OCI-LY1 (cell line): Measurements from ENCODE around the gene MYO18B.

Experiments used
- H2AFZ ChIP-seq: fragments of 200-600 bp; sonication (generic), shearing (Covaris generic); 2 replicates; pipeline ENCODE4 v1.6.0; 2014; ENCODE audit warnings: antibody characterized with exemption, mild to moderate bottlenecking, low read length
- H3F3A ChIP-seq: fragments of 200-600 bp; sonication (generic), shearing (Covaris generic); 2 replicates; pipeline ENCODE4 v1.6.0; 2014; ENCODE audit warnings: mild to moderate bottlenecking, antibody characterized with exemption, low read length, moderate library complexity; ENCODE audit not compliant: insufficient read depth
- H3K27ac ChIP-seq: fragments of 200-600 bp; sonication (generic); 2 replicates; pipeline ENCODE4 v1.5.1; 2014; ENCODE audit warnings: low read length, mixed run types, mild to moderate bottlenecking, low read depth; ENCODE audit not compliant: poor library complexity, severe bottlenecking
- H3K27me3 ChIP-seq: fragments of 200-600 bp; sonication (generic); 2 replicates; pipeline ENCODE4 v1.6.0; 2014; ENCODE audit warnings: antibody characterized with exemption, mild to moderate bottlenecking, low read length, moderate library complexity; ENCODE audit not compliant: insufficient read depth
- H3K36me3 ChIP-seq: fragments of 200-600 bp; sonication (generic); 2 replicates; pipeline ENCODE4 v1.6.1; 2014; ENCODE audit warnings: mild to moderate bottlenecking, antibody characterized with exemption, low read length, moderate library complexity, mixed read lengths; ENCODE audit not compliant: insufficient read depth
- H3K4me1 ChIP-seq: fragments of 200-600 bp; sonication (generic); 2 replicates; pipeline ENCODE4 v1.5.1; 2014; ENCODE audit warnings: mild to moderate bottlenecking, low read length, moderate library complexity; ENCODE audit not compliant: insufficient read depth, severe bottlenecking
- H3K4me2 ChIP-seq: fragments of 200-600 bp; sonication (generic), shearing (Covaris generic); 2 replicates; pipeline ENCODE4 v1.6.1; 2014; ENCODE audit warnings: low read length
- H3K4me3 ChIP-seq: fragments of 200-600 bp; sonication (generic); 2 replicates; pipeline ENCODE4 v1.5.1; 2014; ENCODE audit warnings: low read length, low read depth, mild to moderate bottlenecking, mixed read lengths; ENCODE audit not compliant: poor library complexity, severe bottlenecking
- H3K79me2 ChIP-seq: fragments of 200-600 bp; shearing (Covaris generic); 2 replicates; pipeline ENCODE4 v1.6.1; 2016; ENCODE audit warnings: mixed run types, low read length, mixed read lengths; ENCODE audit not compliant: insufficient read depth
- H3K9ac ChIP-seq: fragments of 200-600 bp; sonication (generic), shearing (Covaris generic); 2 replicates; pipeline ENCODE4 v1.6.1; 2014; ENCODE audit warnings: mild to moderate bottlenecking, low read length, mixed read lengths
- H3K9me2 ChIP-seq: fragments of 200-600 bp; sonication (generic), shearing (Covaris generic); 2 replicates; pipeline ENCODE4 v1.6.1; 2014; ENCODE audit warnings: low read depth, mild to moderate bottlenecking, low read length, mixed read lengths
- H3K9me3 ChIP-seq: fragments of 200-600 bp; shearing (Covaris generic); 2 replicates; pipeline ENCODE4 v1.6.1; 2014; ENCODE audit warnings: low read length, mixed read lengths
- H4K20me1 ChIP-seq: fragments of 200-600 bp; sonication (generic), shearing (Covaris generic); 2 replicates; pipeline ENCODE4 v1.6.0; 2016; ENCODE audit warnings: mild to moderate bottlenecking, low read length; ENCODE audit not compliant: insufficient read depth
- EZH2 ChIP-seq: fragments of 200-600 bp; sonication (generic), shearing (Covaris generic); IDR thresholded peaks from 2 replicates; pipeline ENCODE4 v1.8.0; 2017; ENCODE audit warnings: borderline replicate concordance, mixed run types, mild to moderate bottlenecking, antibody characterized with exemption, low read length, moderate library complexity, mixed read lengths
- TF ChIP-seq, protein P1 (sequence below): fragments of 200-600 bp; sonication (generic), shearing (Covaris generic); IDR thresholded peaks from 2 replicates; pipeline ENCODE4 v1.5.1; 2017; ENCODE audit warnings: mild to moderate bottlenecking, antibody characterized with exemption, low read length, moderate library complexity, mixed read lengths

The MYO18B gene

DNA sequence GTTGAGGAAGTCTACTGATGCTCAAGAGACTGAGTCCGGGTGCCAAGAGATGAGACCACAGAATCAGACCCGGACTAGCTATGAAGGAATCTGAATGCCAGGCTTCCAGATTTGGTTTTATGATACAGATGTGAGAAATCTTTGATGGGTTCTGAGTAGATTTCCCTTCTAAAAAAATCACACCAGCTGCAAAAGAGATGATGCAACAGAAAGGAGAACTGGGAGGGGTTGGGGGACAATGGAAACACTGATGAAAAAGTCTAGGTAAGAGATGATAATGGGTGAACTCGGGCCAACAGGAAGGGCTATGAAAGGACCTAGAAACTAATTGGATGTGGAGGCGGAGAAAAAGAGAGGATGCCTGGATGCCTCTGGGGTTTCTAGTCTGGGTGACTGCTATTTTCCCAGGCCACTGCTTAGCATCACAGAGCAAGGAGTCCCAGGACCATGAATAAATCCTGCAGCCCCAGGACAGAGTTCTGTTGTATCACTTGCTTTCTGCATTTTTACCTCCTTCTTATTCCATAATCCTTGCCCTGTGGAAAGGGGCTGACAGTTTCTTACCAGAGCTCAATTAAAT lies 311.8 kb downstream of the MYO18B start:
- Histone ChIP-seq H3K4me2 (no peak overlapping the region), H3K27ac (no peak overlapping the region), H3K27me3 (no peaks in the 10 kb centered on the region), H2AFZ (no peak overlapping the region), H3K9me3 (no peaks in the 10 kb centered on the region), H3K4me3 (no peak overlapping the region), H3K9ac (no peak overlapping the region), H3F3A (no peaks in the 10 kb centered on the region), H4K20me1 (no peaks in the 10 kb centered on the region), H3K79me2 (no peaks in the 10 kb centered on the region), H3K36me3 (no peaks in the 10 kb centered on the region), H3K9me2 (no peaks in the 10 kb centered on the region), H3K4me1 (no peaks in the 10 kb centered on the region)
- TF ChIP-seq, protein P1, sequence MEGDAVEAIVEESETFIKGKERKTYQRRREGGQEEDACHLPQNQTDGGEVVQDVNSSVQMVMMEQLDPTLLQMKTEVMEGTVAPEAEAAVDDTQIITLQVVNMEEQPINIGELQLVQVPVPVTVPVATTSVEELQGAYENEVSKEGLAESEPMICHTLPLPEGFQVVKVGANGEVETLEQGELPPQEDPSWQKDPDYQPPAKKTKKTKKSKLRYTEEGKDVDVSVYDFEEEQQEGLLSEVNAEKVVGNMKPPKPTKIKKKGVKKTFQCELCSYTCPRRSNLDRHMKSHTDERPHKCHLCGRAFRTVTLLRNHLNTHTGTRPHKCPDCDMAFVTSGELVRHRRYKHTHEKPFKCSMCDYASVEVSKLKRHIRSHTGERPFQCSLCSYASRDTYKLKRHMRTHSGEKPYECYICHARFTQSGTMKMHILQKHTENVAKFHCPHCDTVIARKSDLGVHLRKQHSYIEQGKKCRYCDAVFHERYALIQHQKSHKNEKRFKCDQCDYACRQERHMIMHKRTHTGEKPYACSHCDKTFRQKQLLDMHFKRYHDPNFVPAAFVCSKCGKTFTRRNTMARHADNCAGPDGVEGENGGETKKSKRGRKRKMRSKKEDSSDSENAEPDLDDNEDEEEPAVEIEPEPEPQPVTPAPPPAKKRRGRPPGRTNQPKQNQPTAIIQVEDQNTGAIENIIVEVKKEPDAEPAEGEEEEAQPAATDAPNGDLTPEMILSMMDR = no peak
- no peak for TF ChIP-seq EZH2

DNA sequence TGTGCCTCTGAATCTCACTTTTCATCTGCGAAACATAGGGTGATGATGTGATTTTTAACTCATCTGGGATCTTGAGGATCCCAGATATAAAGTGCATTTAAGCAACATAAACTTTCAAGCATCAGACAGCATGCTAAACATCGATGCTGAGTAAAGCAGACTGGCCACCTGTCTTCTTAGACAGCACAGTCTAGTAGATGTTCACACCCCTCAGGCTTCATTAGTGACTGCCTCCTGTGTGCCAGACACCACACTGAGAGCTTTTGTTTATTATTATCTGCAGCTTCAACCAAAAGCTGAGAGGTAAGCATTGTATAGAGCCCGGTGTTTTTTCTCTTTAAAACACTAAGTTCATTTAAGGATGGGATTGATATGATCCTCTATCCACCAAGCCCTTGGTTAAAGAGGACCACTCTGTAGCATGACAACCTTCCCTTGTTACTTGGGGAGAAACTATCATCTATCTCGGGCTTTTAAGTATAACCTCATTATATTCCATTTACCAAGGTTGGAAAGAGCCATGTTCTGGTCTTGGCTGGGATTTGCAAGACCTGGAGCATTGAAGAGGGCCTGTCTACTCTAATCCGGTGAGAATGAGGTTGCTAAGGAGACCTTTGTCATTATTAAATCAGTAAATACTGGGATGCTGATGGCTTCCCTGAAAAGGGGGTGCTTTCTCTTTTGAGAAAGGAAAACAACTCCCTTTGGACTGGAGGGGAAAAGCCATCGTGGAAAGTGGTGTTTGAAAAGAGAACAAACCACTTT lies 313.0 kb downstream of the MYO18B start:
- no peaks in the 10 kb centered on the region for H3K27me3 ChIP-seq
- H3K9me3 ChIP-seq = no peaks in the 10 kb centered on the region
- no peak overlapping the region for H2AFZ ChIP-seq
- H3K4me2 ChIP-seq = no peak overlapping the region
- no peaks in the 10 kb centered on the region for H4K20me1 ChIP-seq
- H3K27ac ChIP-seq = no peak overlapping the region
- no peak overlapping the region for H3K4me3 ChIP-seq
- H3K9ac ChIP-seq = no peak overlapping the region
- H3K36me3 ChIP-seq = no peaks in the 10 kb centered on the region
- H3K79me2 ChIP-seq = no peaks in the 10 kb centered on the region
- H3K4me1 ChIP-seq = no peaks in the 10 kb centered on the region
- H3F3A ChIP-seq = no peaks in the 10 kb centered on the region
- TF ChIP-seq, protein P1 = no peak
- no peak for TF ChIP-seq EZH2
- no peaks in the 10 kb centered on the region for H3K9me2 ChIP-seq

DNA sequence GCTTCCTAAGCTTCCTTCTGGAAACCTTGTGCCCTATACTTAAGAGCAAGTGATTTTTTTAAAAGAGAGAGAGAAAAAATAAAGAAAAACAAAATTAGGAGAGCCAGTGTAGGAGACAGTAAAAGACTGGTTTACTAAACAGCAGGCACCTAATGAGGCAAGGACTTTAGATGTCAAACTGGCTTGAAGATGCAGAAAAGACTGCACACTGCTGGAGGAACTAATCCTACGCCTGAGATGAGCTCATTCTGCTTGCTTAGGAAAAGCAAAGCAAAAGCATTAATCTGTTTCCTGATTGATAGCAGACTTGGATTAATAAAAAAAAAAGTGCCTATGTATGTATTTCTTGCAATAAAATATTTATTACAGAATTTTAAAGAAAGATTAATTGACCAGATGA lies 313.7 kb downstream of the MYO18B start:
- H3F3A ChIP-seq = no peaks in the 10 kb centered on the region
- H3K4me3 ChIP-seq = no peak overlapping the region
- no peaks in the 10 kb centered on the region for H3K79me2 ChIP-seq
- H3K27me3 ChIP-seq = no peaks in the 10 kb centered on the region
- no peaks in the 10 kb centered on the region for H4K20me1 ChIP-seq
- TF ChIP-seq, protein P1 = no peak
- no peak for TF ChIP-seq EZH2
- H3K9me3 ChIP-seq = no peaks in the 10 kb centered on the region
- no peak overlapping the region for H3K27ac ChIP-seq
- H3K9me2 ChIP-seq = no peaks in the 10 kb centered on the region
- no peaks in the 10 kb centered on the region for H3K4me1 ChIP-seq
- no peaks in the 10 kb centered on the region for H3K36me3 ChIP-seq
- H3K4me2 ChIP-seq = no peak overlapping the region
- H2AFZ ChIP-seq = no peak overlapping the region
- no peak overlapping the region for H3K9ac ChIP-seq
